GM23338 (cell line): Measurements from ENCODE around the gene NUP50. TPM values are rescaled to one million over a fixed set of nuclear protein-coding genes. Genes with fewer than 3 reads are reported as not detected.

ENCODE experiments used
- ATAC-seq: fragments of 200-7000 bp; cut with Tn5 transposase; 3 replicates; pipeline ENCODE4 v1.9.1; 2020
- DNase-seq: peaks from one replicate; pipeline ENCODE4 v3.0.0-alpha.2; 2015; ENCODE audit warnings: low spot score
- H2AFZ ChIP-seq: fragments of 200-600 bp; sonication (generic); 2 replicates; pipeline ENCODE4 v1.8.0; 2016; ENCODE audit warnings: antibody characterized with exemption, mild to moderate bottlenecking, moderate library complexity
- H3F3A ChIP-seq: fragments of 200-600 bp; sonication (generic); replicated peaks from 2 replicates; pipeline ENCODE4 v1.8.0; 2017; ENCODE audit warnings: antibody characterized with exemption, mixed run types, low read depth
- H3K27ac ChIP-seq: fragments of 200-600 bp; sonication (generic); 2 replicates; pipeline ENCODE4 v1.6.1; 2016; ENCODE audit warnings: low read depth
- H3K27me3 ChIP-seq: fragments of 200-600 bp; sonication (generic); 2 replicates; pipeline ENCODE4 v1.8.0; 2016; ENCODE audit warnings: mild to moderate bottlenecking, mixed run types, moderate library complexity; ENCODE audit not compliant: insufficient read depth
- H3K36me3 ChIP-seq: fragments of 200-600 bp; sonication (generic); 2 replicates; pipeline ENCODE4 v1.8.0; 2016; ENCODE audit warnings: mild to moderate bottlenecking; ENCODE audit not compliant: insufficient read depth
- H3K4me1 ChIP-seq: fragments of 200-600 bp; sonication (generic); 2 replicates; pipeline ENCODE4 v1.8.0; 2016; ENCODE audit warnings: mild to moderate bottlenecking, moderate library complexity; ENCODE audit not compliant: insufficient read depth
- H3K4me2 ChIP-seq: fragments of 200-600 bp; sonication (generic); 2 replicates; pipeline ENCODE4 v1.7.1; 2017; ENCODE audit warnings: mixed run types
- H3K4me3 ChIP-seq: fragments of 200-600 bp; sonication (generic); 2 replicates; pipeline ENCODE4 v1.6.1; 2016; ENCODE audit warnings: mixed run types
- H3K79me2 ChIP-seq: fragments of 200-600 bp; sonication (generic); replicated peaks from 2 replicates; pipeline ENCODE4 v1.8.0; 2017; ENCODE audit warnings: mild to moderate bottlenecking; ENCODE audit not compliant: insufficient read depth
- H3K9me2 ChIP-seq: fragments of 200-600 bp; sonication (generic); 2 replicates; pipeline ENCODE4 v1.8.0; 2017; ENCODE audit not compliant: insufficient read depth
- H4K20me1 ChIP-seq: fragments of 200-600 bp; sonication (generic); replicated peaks from 2 replicates; pipeline ENCODE4 v1.8.0; 2017; ENCODE audit warnings: mild to moderate bottlenecking; ENCODE audit not compliant: insufficient read depth
- H3K27ac Mint-ChIP-seq: 2 replicates; pipeline ENCODE4 v1.8.0; 2020; ENCODE audit warnings: inconsistent platforms, mild to moderate bottlenecking, moderate library complexity, mixed read lengths
- H3K27me3 Mint-ChIP-seq: 3 replicates; pipeline ENCODE4 v1.8.0; 2022; ENCODE audit warnings: low read depth, mild to moderate bottlenecking, moderate library complexity, mixed read lengths, inconsistent platforms; ENCODE audit not compliant: insufficient read depth, poor library complexity
- H3K36me3 Mint-ChIP-seq: 3 replicates; pipeline ENCODE4 v1.8.0; 2021; ENCODE audit warnings: low read depth, mild to moderate bottlenecking, inconsistent platforms, moderate library complexity, mixed read lengths
- H3K4me1 Mint-ChIP-seq: 3 replicates; pipeline ENCODE4 v1.8.0; 2020; ENCODE audit warnings: mild to moderate bottlenecking, inconsistent platforms, mixed read lengths
- H3K4me3 Mint-ChIP-seq: 3 replicates; pipeline ENCODE4 v1.8.0; 2021; ENCODE audit warnings: moderate library complexity, mild to moderate bottlenecking, inconsistent platforms, mixed read lengths
- H3K9me3 Mint-ChIP-seq: 3 replicates; pipeline ENCODE4 v1.8.0; 2020; ENCODE audit warnings: moderate library complexity, mild to moderate bottlenecking, inconsistent platforms, mixed read lengths
- CREB1 ChIP-seq: fragments of 250-450 bp; sonication (Bioruptor Pico); IDR thresholded peaks from 2 replicates; pipeline ENCODE4 v1.5.0; 2020; ENCODE audit warnings: low read depth, mild to moderate bottlenecking, moderate library complexity
- CTCF ChIP-seq, 2 experiments: fragments of 200-600 bp in 1 of 2; sonication (generic) in 1 of 2; conservative IDR thresholded peaks; 2 replicates each; pipeline versions ENCODE4 v1.5.1 to v1.6.1; 2016 to 2017; ENCODE audit warnings: antibody characterized with exemption in 2 of 2, low read depth in 2 of 2, mild to moderate bottlenecking in 2 of 2, moderate library complexity in 1 of 2
- EZH2 ChIP-seq: fragments of 200-600 bp; sonication (generic); IDR thresholded peaks from one replicate; pipeline ENCODE4 v1.8.0; 2017; ENCODE audit warnings: antibody characterized with exemption, mild to moderate bottlenecking, low read depth; ENCODE audit not compliant: unreplicated experiment
- EZH2phosphoT487 ChIP-seq: fragments of 200-600 bp; sonication (generic); IDR thresholded peaks from one replicate; pipeline ENCODE4 v1.8.1; 2018; ENCODE audit warnings: antibody characterized with exemption; ENCODE audit not compliant: unreplicated experiment
- JUNB ChIP-seq: IDR thresholded peaks from one replicate; pipeline ENCODE4 v1.6.1; 2016; ENCODE audit warnings: antibody characterized with exemption; ENCODE audit not compliant: unreplicated experiment
- NANOG ChIP-seq: IDR thresholded peaks from 2 replicates; pipeline ENCODE4 v1.6.1; 2016; ENCODE audit warnings: antibody characterized with exemption, borderline replicate concordance
- POLR2AphosphoS5 ChIP-seq: IDR thresholded peaks from 2 replicates; pipeline ENCODE4 v1.6.1; 2016; ENCODE audit warnings: antibody characterized with exemption, low read depth
- REST ChIP-seq: IDR thresholded peaks from one replicate; pipeline ENCODE4 v1.6.1; 2018; ENCODE audit warnings: antibody characterized with exemption; ENCODE audit not compliant: unreplicated experiment
- STAT1 ChIP-seq: IDR thresholded peaks from one replicate; pipeline ENCODE4 v1.6.1; 2016; ENCODE audit warnings: antibody characterized with exemption; ENCODE audit not compliant: unreplicated experiment
- ZNF114 ChIP-seq: fragments of 250-450 bp; sonication (Bioruptor Pico); IDR thresholded peaks from 2 replicates; pipeline ENCODE4 v1.5.0; 2020; ENCODE audit warnings: mild to moderate bottlenecking, moderate library complexity
- ZNF331 ChIP-seq: fragments of 250-450 bp; sonication (Bioruptor Pico); IDR thresholded peaks from 2 replicates; pipeline ENCODE4 v1.5.0; 2020; ENCODE audit warnings: low read depth, mild to moderate bottlenecking, moderate library complexity
- ZNF462 ChIP-seq: fragments of 250-450 bp; sonication (Bioruptor Pico); IDR thresholded peaks from 2 replicates; pipeline ENCODE4 v1.5.0; 2020; ENCODE audit warnings: mild to moderate bottlenecking, moderate library complexity
- polyA plus RNA-seq: library from polyadenylated mRNA; unstranded; fragments of >200 nt; fragmentation: Nextera tagmentation; extraction: Ambion mirVana; gene quantifications from 2 replicates; pipeline ENCODE4 v1.2.1, GENCODE V29; 2016
- total RNA-seq: library from RNA; depleted of rRNA; stranded (reverse); fragments of >200 nt; shearing (Covaris generic); gene quantifications from 2 replicates; pipeline ENCODE4 v1.2.3, GENCODE V29; 2014
- TF ChIP-seq, protein P1 (sequence below): IDR thresholded peaks from 2 replicates; pipeline ENCODE4 v1.6.1; 2016; ENCODE audit warnings: antibody characterized with exemption

NUP50 gene
- total and polyA plus RNA-seq, 2 experiments from 2014 or later, result 45.9 to 96.6 TPM

DNA sequence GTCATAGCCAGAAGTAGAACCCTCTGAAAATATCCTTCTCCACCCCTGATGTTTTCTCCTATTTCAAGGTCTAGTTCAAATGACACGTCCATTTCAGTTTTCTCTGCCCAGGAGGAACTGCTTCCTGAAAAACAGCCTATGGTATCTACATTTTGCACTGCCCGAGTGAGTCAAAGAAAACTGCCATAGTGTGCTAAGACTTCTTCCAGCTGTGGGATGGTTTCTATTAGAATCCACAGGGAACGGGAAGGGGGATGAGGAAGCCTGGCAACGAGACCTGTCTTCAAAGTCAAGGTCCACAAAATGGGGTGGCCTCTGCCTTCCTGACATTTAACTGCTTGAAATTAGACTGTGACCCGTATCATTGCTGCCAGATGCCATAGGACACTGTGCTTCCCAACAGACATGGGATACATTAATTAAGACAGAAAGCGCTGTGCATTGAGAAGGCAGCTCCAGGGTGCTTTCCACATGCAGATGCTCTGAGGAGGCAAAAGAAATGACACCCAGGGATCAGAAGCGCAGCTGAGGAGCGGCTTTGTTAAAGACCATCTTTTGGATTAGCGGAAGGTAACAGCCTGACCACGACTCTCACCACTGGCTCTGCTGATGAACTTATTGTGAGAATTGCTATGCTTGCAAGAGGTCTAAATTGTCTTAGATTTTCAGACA is 39.4 kb upstream of the NUP50 start:
- DNase-seq (no peak), ATAC-seq (peak; percentile 88)
- Mint-ChIP-seq H3K4me3 (no peak overlapping the region), H3K36me3 (no peaks in the 10 kb centered on the region), H3K4me1 (peaks cover 18% of the 10 kb centered on the region), H3K27ac (no peak overlapping the region), H3K27me3 (peaks cover 7% of the 10 kb centered on the region), H3K9me3 (no peaks in the 10 kb centered on the region)
- Histone ChIP-seq H3K27ac (no peak overlapping the region), H2AFZ (0 out of 2 replicates have a peak overlapping the region, but pooled peaks have one; percentile 20), H3K4me1 (peaks cover 7% of the 10 kb centered on the region), H3K4me3 (no peak overlapping the region), H4K20me1 (no peaks in the 10 kb centered on the region), H3K4me2 (no peak overlapping the region), H3K79me2 (no peaks in the 10 kb centered on the region), H3F3A (no peaks in the 10 kb centered on the region; the same call in 1 of the 2 replicates), H3K36me3 (no peaks in the 10 kb centered on the region), H3K27me3 (no peaks in the 10 kb centered on the region), H3K9me2 (no peaks in the 10 kb centered on the region; the same call in 1 of the 2 replicates)
- TF ChIP-seq NANOG (no peak), ZNF331 (no peak), POLR2AphosphoS5 (no peak), EZH2phosphoT487 (no peak), STAT1 (no peak), CREB1 (CRISPR knock-in tag) (no peak), EZH2 (no peak), JUNB (no peak), REST (no peak), CTCF (conservative IDR thresholded peaks at IDR 0.05; ENCODE audit: low read depth in 2 of 2) (no peak), ZNF114 (CRISPR knock-in tag) (no peak), ZNF462 (CRISPR knock-in tag) (no peak)
- TF ChIP-seq, protein P1, sequence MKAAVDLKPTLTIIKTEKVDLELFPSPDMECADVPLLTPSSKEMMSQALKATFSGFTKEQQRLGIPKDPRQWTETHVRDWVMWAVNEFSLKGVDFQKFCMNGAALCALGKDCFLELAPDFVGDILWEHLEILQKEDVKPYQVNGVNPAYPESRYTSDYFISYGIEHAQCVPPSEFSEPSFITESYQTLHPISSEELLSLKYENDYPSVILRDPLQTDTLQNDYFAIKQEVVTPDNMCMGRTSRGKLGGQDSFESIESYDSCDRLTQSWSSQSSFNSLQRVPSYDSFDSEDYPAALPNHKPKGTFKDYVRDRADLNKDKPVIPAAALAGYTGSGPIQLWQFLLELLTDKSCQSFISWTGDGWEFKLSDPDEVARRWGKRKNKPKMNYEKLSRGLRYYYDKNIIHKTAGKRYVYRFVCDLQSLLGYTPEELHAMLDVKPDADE, result no peak
